Endothelial cell (in vitro differentiated cells): ENCODE results near the gene ING5. TPM values are rescaled to one million over a fixed set of nuclear protein-coding genes. Genes with fewer than 3 reads are reported as not detected.
A peak's percentile ranks its signal among the peaks of the same experiment; 100 is the strongest.

Source experiments
- DNase-seq: peaks from one replicate; pipeline ENCODE4 v3.0.0; 2021; ENCODE audit warnings: low spot score
- H3K27ac Mint-ChIP-seq: one replicate; pipeline ENCODE4 v1.8.0; 2021; ENCODE audit warnings: mixed read lengths, inconsistent platforms; ENCODE audit not compliant: unreplicated experiment
- H3K27me3 Mint-ChIP-seq: one replicate; pipeline ENCODE4 v1.8.0; 2021; ENCODE audit warnings: mild to moderate bottlenecking, moderate library complexity, mixed read lengths, inconsistent platforms; ENCODE audit not compliant: unreplicated experiment
- H3K36me3 Mint-ChIP-seq: one replicate; pipeline ENCODE4 v1.8.0; 2021; ENCODE audit warnings: mild to moderate bottlenecking, low read depth, mixed read lengths, inconsistent platforms; ENCODE audit not compliant: unreplicated experiment
- H3K4me1 Mint-ChIP-seq: one replicate; pipeline ENCODE4 v1.8.0; 2021; ENCODE audit warnings: mild to moderate bottlenecking, mixed read lengths, inconsistent platforms; ENCODE audit not compliant: unreplicated experiment
- H3K4me3 Mint-ChIP-seq: one replicate; pipeline ENCODE4 v1.8.0; 2021; ENCODE audit warnings: mild to moderate bottlenecking, mixed read lengths, inconsistent platforms; ENCODE audit not compliant: unreplicated experiment
- H3K9me3 Mint-ChIP-seq: one replicate; pipeline ENCODE4 v1.8.0; 2021; ENCODE audit warnings: mixed read lengths, inconsistent platforms; ENCODE audit not compliant: unreplicated experiment
- CTCF ChIP-seq: fragments of 200-600 bp; sonication (generic); IDR thresholded peaks from one replicate; pipeline ENCODE4 v1.5.0; 2021; ENCODE audit warnings: antibody characterized with exemption; ENCODE audit not compliant: unreplicated experiment
- total RNA-seq: library from RNA; stranded (reverse); fragmentation: NEBNext Ultra II Directional; extraction: Animal tissue kit (Norgen Biotek cat#: 25700); gene quantifications from one replicate; pipeline ENCODE4 v1.2.1, GENCODE V29; 2021; ENCODE audit not compliant: unreplicated experiment

The ING5 gene
- total RNA-seq, 1 donor from 2014 or later: 19.9 TPM

DNA sequence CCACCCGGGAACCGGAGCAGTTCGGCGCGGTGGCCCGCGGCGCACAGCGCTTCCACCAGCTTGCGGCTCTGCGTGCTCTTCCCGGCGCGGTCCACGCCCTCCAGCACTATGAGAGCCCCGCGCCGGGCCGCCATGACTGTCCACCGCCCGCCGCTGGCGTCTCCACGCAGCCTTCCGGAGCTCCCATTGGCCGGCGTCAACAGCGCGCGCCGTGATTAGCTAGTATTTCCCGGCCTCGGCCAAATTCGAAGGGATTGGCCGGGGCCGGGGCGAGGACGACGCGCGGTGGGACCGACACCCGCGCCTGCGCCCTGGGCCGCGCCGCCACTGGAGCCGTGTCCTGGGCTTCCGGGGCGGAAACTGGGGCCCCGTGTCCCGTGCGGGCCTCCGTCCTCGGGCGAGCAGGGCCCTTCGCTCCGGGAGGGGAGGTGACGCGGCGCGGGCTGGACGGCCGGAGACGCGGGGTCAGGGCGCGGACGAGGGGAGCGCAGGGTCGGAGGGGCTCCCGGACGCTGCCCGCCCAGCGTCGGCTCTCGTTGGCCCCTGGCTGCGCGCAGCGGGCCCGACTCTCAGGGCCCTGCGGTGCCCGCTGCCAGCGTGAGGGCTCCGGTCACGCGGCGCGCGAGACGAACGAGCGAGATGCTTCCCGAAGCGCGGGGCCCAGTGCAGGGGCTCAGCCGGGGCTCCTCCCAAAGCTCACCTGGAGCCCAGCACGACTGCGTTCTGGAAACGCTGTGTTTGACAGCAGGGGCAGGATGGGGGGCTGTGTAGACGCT lies 15.0 kb upstream of the ING5 start, which contains the start of gene DTYMK:
Gene DTYMK (minus strand): TSS at position 166 of the 776 bp plus-strand sequence. CDS start 32 bp downstream, at position 134.
- TF ChIP-seq CTCF: no peak
- H3K27ac Mint-ChIP-seq: peak within 1 kb of the TSS; percentile 82
- H3K27me3 Mint-ChIP-seq: peaks cover 4% of the 10 kb centered on the region
- H3K36me3 Mint-ChIP-seq: no peaks in the 10 kb centered on the region
- H3K4me1 Mint-ChIP-seq: peaks cover 14% of the 10 kb centered on the region
- peak within 1 kb of the TSS; percentile 96 for H3K4me3 Mint-ChIP-seq
- H3K9me3 Mint-ChIP-seq: no peaks in the 10 kb centered on the region
- peak; percentile 98 for DNase-seq

GRCh38 chr2:241689306-241689705 lies 12.5 kb upstream of the ING5 start:
- Mint-ChIP-seq H3K36me3 (no peaks in the 10 kb centered on the region), H3K9me3 (no peaks in the 10 kb centered on the region), H3K27ac (no peak overlapping the region), H3K4me1 (peaks cover 14% of the 10 kb centered on the region), H3K4me3 (peak overlapping the region; percentile 47), H3K27me3 (peaks cover 4% of the 10 kb centered on the region)
- DNase-seq: no peak
- TF ChIP-seq CTCF: no peak

DNA sequence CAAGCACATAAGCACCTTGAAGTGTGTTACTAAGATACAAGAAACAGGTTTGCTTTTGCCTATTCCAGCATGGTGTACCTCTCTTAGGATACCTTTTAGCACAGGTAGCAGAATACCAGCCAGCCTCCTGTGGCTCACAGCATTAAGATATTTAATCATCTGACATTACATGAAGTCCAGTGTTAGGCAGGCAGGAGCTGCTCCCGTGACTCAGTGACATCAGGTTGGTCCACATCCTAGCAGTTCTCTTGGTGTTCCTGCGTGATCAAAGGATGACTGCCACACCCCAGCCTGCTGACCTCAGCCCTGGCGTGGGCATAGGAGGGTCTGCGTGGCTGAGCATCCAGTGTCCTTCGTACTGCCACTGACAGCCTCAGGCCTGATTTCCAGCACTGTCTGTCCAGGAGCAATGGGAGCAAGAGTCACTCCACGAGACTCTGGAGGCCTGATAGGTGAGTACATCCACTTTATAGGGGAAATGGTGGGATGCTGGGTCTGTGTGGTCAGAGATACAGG lies 11.6 kb upstream of the ING5 start:
- no peak for DNase-seq
- no peaks in the 10 kb centered on the region for H3K36me3 Mint-ChIP-seq
- peaks cover 14% of the 10 kb centered on the region for H3K4me1 Mint-ChIP-seq
- no peak overlapping the region for H3K27ac Mint-ChIP-seq
- no peaks in the 10 kb centered on the region for H3K9me3 Mint-ChIP-seq
- TF ChIP-seq CTCF: no peak
- peaks cover 4% of the 10 kb centered on the region for H3K27me3 Mint-ChIP-seq
- no peak overlapping the region for H3K4me3 Mint-ChIP-seq

DNA sequence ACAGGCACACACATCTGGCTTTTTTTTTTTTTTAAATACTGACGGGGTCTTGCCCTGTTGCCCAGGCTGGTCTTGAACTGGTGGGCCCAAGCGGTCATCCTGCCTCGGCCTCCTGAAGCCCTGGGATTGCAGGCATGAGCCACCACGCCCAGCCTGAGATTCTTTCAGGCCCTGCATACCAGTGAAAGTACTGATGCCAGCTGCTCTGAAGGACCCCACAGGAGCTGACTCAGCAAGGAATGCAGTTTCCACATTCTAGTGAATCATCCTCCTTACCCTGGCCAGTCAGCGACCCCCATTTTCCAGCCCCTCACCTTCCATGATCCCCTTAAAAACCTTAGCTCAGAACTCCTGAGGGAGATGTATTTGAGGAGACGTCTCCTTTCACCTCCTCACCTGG lies 9.4 kb upstream of the ING5 start:
- no peak for TF ChIP-seq CTCF
- peak overlapping the region; percentile 47 for H3K4me3 Mint-ChIP-seq
- H3K36me3 Mint-ChIP-seq: peaks cover 3% of the 10 kb centered on the region
- no peak overlapping the region for H3K27ac Mint-ChIP-seq
- peaks cover 4% of the 10 kb centered on the region for H3K4me1 Mint-ChIP-seq
- no peaks in the 10 kb centered on the region for H3K9me3 Mint-ChIP-seq
- peaks cover 5% of the 10 kb centered on the region for H3K27me3 Mint-ChIP-seq
- DNase-seq: no peak

- Mint-ChIP-seq H3K4me1 (no peaks in the 10 kb centered on the region), H3K9me3 (no peaks in the 10 kb centered on the region), H3K27me3 (peaks cover 5% of the 10 kb centered on the region), H3K36me3 (peaks cover 3% of the 10 kb centered on the region), H3K4me3 (no peak overlapping the region), H3K27ac (no peak overlapping the region)
- DNase-seq: no peak
- no peak for TF ChIP-seq CTCF
Observed at GRCh38 chr2:241695651-241696050, 6.2 kb upstream of the ING5 start.
